ENCODE measurements around the gene PBX3. TPM values are rescaled to one million over a fixed set of nuclear protein-coding genes. Genes with fewer than 3 reads are reported as not detected.

The PBX3 gene
- polyA plus RNA-seq, 1 donor (not counting 4 experiments of a cell fraction or from before 2014, with no cell fraction given): 26.3 TPM

- Histone ChIP-seq H4K20me1 (ENCODE audit: control insufficient read depth, extremely low read depth, insufficient read depth, low read length) (no peaks in the 10 kb centered on the region), H2AFZ (ENCODE audit: control insufficient read depth, low read length) (no peak overlapping the region)
- dilution Hi-C loops (cut with MboI; ENCODE audit: extremely low pct_ligation_motif_present, low sequenced_read_pairs): no loop called here
Measured at GRCh38 chr9:125983681-125984080, 236.5 kb downstream of the PBX3 start.

GRCh38 chr9:125984461-125984860 is 237.3 kb downstream of the PBX3 start:
- FAIRE-seq: no peak
- Histone ChIP-seq H3K27me3 (ENCODE audit: control insufficient read depth, extremely low read depth, insufficient read depth, low read length) (peaks cover 4% of the 10 kb centered on the region), H3K4me3 (ENCODE audit: control insufficient read depth in 2 of 3, extremely low read depth in 1 of 3, insufficient read depth in 2 of 3, low read depth in 1 of 3, low read length in 3 of 3) (no peak overlapping the region), H3K4me2 (ENCODE audit: control insufficient read depth, extremely low read depth, insufficient read depth, low read depth, low read length) (no peak overlapping the region), H3K9me3 (ENCODE audit: control insufficient read depth, low read depth, low read length) (no peaks in the 10 kb centered on the region), H4K20me1 (ENCODE audit: control insufficient read depth, extremely low read depth, insufficient read depth, low read length) (no peaks in the 10 kb centered on the region), H3K27ac (ENCODE audit: control insufficient read depth, insufficient read depth, low read length) (no peak overlapping the region), H3K36me3 (ENCODE audit: control insufficient read depth in 2 of 2, extremely low read depth in 1 of 2, insufficient read depth in 2 of 2, low read length in 2 of 2) (no peaks in the 10 kb centered on the region), H3K9me1 (ENCODE audit: control insufficient read depth, extremely low read depth, insufficient read depth, low read length) (no peaks in the 10 kb centered on the region), H3K79me2 (ENCODE audit: control insufficient read depth, insufficient read depth, low read length) (no peaks in the 10 kb centered on the region), H3K9ac (ENCODE audit: control insufficient read depth, extremely low read depth, insufficient read depth, low read length) (no peak overlapping the region), H2AFZ (ENCODE audit: control insufficient read depth, low read length) (no peak overlapping the region), H3K4me1 (ENCODE audit: control insufficient read depth, extremely low read depth, insufficient read depth, low read length) (peaks cover 7% of the 10 kb centered on the region)
- TF ChIP-seq, protein P1, sequence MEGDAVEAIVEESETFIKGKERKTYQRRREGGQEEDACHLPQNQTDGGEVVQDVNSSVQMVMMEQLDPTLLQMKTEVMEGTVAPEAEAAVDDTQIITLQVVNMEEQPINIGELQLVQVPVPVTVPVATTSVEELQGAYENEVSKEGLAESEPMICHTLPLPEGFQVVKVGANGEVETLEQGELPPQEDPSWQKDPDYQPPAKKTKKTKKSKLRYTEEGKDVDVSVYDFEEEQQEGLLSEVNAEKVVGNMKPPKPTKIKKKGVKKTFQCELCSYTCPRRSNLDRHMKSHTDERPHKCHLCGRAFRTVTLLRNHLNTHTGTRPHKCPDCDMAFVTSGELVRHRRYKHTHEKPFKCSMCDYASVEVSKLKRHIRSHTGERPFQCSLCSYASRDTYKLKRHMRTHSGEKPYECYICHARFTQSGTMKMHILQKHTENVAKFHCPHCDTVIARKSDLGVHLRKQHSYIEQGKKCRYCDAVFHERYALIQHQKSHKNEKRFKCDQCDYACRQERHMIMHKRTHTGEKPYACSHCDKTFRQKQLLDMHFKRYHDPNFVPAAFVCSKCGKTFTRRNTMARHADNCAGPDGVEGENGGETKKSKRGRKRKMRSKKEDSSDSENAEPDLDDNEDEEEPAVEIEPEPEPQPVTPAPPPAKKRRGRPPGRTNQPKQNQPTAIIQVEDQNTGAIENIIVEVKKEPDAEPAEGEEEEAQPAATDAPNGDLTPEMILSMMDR (optimal IDR thresholded peaks at IDR 0.05 in 1 of 3, IDR thresholded peaks at IDR 0.05 in 1 of 3, conservative IDR thresholded peaks at IDR 0.05 in 1 of 3; ENCODE audit: extremely low read depth in 1 of 3, insufficient read depth in 2 of 3, low read length in 3 of 3): no peak
- no peak for TF ChIP-seq EZH2 (IDR thresholded peaks at IDR 0.05; ENCODE audit: low read length)
- DNase-seq (ENCODE audit: low read depth, low spot score): no peak
- dilution Hi-C loops (cut with MboI; ENCODE audit: extremely low pct_ligation_motif_present, low sequenced_read_pairs): no loop called here

More at GRCh38 chr9:125983681-125984080, 236.5 kb downstream of the PBX3 start:
- Histone ChIP-seq H3K9me3 (ENCODE audit: control insufficient read depth, low read depth, low read length) (no peaks in the 10 kb centered on the region), H3K27ac (ENCODE audit: control insufficient read depth, insufficient read depth, low read length) (no peak overlapping the region), H3K79me2 (ENCODE audit: control insufficient read depth, insufficient read depth, low read length) (no peaks in the 10 kb centered on the region), H3K4me1 (ENCODE audit: control insufficient read depth, extremely low read depth, insufficient read depth, low read length) (peaks cover 5% of the 10 kb centered on the region), H3K4me2 (ENCODE audit: control insufficient read depth, extremely low read depth, insufficient read depth, low read depth, low read length) (no peak overlapping the region), H3K4me3 (ENCODE audit: control insufficient read depth in 2 of 3, extremely low read depth in 1 of 3, insufficient read depth in 2 of 3, low read depth in 1 of 3, low read length in 3 of 3) (no peak overlapping the region), H3K36me3 (ENCODE audit: control insufficient read depth in 2 of 2, extremely low read depth in 1 of 2, insufficient read depth in 2 of 2, low read length in 2 of 2) (no peaks in the 10 kb centered on the region), H3K9ac (ENCODE audit: control insufficient read depth, extremely low read depth, insufficient read depth, low read length) (no peak overlapping the region), H3K9me1 (ENCODE audit: control insufficient read depth, extremely low read depth, insufficient read depth, low read length) (no peaks in the 10 kb centered on the region), H3K27me3 (ENCODE audit: control insufficient read depth, extremely low read depth, insufficient read depth, low read length) (peaks cover 4% of the 10 kb centered on the region)
- DNase-seq (ENCODE audit: low read depth, low spot score) (no peak), FAIRE-seq (no peak)
- no peak for TF ChIP-seq EZH2 (IDR thresholded peaks at IDR 0.05; ENCODE audit: low read length)
- TF ChIP-seq, protein P1 (optimal IDR thresholded peaks at IDR 0.05 in 1 of 3, IDR thresholded peaks at IDR 0.05 in 1 of 3, conservative IDR thresholded peaks at IDR 0.05 in 1 of 3; ENCODE audit: extremely low read depth in 1 of 3, insufficient read depth in 2 of 3, low read length in 3 of 3): no peak
